GM18873 (cell line): ENCODE results near the gene ASIC1.

Experiments
- ATAC-seq: cut with Tn5 transposase; IDR thresholded peaks from one replicate; pipeline ENCODE4 v1.9.1; 2021; ENCODE audit warnings: mild to moderate bottlenecking, moderate library complexity, moderate number of reproducible peaks; ENCODE audit not compliant: unreplicated experiment, low FRiP score

ASIC1 gene

GRCh38 chr12:50039151-50039835 is 18.1 kb upstream of the ASIC1 start:
- ATAC-seq = no peak

- ATAC-seq = no peak
Observed at GRCh38 chr12:50040657-50041056, 16.7 kb upstream of the ASIC1 start.

DNA sequence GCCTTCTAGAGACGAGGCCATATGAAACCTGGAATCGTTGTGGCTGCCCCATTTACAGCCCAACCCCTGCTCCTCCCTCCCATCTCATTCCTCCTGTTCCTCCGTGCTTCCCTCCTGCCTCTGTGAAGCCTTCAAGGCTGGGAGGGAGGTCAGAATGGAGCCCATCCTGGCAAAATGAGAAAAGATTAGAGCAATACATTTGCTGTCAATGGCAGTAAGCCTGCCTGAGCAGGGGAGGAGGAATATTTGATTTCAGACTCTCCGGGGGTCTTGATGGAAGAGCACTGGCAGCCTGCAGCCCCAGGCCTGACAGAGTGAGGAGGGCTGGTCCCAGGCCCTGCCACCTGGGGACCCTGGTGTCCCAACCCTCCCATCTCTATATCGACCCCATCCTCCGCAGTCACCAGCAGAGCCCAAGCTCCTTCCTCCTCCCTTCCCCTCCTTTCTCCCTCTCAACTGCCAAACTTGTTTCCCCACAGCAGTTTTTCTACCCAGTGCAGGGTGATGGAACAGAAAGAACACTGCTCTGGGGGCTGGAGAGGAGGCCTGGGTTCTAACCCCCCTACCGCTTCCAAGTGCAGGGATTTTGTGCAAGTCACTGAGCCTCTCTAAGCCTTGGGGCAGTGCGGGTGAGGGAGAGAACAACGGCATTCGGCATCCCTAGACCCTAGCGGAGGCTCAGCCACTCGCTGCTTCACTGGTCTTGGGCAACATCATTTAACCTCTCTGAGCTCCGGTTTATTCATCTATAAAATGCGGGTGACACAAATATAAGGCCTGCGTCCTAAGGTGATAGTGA is 16.1 kb upstream of the ASIC1 start:
- no peak for ATAC-seq

DNA sequence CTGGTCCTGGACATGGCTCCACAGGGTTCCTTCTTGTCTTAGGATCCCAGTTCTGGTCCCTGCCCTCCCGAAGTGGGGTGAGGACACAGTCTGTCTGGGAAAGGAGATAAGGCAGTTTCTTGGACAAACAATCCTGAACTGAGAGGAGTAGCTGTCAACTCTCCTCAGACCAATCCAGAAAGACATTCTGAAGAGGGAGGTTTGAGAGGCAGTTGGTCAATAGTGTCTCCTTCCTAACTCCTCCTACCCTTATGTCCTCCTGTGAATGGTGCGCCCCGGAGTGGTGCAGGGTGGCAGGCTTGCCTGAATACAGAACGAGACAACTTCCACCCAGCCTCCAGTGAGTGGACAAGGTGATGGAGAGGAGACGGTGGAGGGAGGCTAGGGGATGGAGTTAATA is 15.4 kb upstream of the ASIC1 start:
- no peak for ATAC-seq

DNA sequence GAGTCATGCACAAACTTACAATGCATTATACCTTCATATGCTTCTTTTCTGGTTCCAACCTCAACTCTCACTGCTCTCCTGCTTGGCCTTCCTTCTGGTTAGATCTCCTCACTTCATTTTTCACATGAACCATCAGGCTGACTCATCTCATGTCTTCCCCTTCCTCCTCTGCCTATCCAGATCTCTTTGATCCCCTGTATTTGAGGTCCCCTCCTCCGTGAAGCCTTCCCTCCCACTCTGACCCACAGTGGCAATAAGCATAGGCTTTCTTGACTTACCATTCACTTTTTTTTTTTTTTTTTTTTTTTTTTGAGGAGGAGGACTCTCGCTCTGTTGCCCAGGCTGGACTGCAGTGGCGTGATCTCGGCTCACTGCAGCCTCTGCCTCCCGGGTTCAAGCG is 14.7 kb upstream of the ASIC1 start:
- ATAC-seq = no peak

DNA sequence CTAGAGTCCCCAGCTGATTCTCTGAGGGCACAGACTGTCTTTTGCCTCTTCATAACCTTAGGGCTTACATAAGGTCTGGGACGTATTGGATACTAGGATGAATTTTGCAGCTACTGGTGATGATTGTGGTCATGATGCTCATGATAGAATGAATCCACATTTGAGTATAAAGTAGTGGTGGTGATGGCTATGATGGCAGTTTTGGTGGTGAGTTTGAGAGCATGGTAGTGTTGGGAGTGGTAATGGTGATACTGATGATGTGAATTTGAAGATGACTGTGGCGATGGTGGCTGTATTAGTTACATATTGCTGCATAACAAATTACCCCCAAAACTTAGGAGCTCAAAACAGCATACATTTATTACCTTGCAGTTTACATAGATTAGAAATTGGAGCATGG is 14.1 kb upstream of the ASIC1 start:
- ATAC-seq = no peak

GRCh38 chr12:50043854-50044253 is 13.5 kb upstream of the ASIC1 start:
- ATAC-seq = no peak

- ATAC-seq = no peak
Observed at GRCh38 chr12:50047693-50048250, 9.6 kb upstream of the ASIC1 start.

DNA sequence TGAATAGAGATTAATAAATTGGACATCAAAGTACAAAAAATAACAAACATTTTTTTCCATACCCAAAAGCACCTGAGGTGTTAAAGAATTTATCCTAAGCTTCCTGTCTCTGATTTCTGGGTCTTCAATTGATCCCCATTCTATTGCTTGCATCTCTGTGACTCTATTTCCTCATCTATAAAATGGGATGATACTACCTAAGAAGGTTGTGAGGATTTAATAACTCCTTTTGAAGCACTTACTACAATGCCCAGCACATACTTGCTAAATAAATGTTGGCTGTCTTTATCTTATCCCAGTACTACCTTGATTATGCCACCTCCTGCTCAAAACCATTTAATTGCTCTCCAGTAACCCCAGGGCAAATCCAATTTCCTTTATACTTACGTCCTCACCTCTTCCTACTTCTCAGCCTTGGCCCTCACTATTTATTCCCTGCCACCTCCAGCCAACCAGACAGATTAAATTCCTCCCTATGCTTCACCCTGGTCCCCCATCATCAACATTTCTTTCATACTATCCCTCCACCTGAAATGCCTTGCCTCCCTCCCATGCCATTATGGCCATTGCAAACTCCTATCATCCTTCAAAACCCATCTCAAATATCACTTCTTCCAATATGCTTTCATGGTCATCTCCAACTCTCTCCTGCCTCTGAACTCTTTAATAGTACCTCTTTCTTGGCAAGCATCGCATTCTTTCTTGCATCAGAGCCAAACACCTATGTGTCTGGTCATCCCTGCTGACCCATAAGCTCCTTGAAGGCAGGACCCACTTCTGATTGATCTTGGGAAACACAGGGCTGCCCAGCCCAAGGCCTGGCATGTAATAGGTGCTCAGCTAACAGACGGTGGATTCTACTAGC is 7.9 kb upstream of the ASIC1 start:
- ATAC-seq = no peak

DNA sequence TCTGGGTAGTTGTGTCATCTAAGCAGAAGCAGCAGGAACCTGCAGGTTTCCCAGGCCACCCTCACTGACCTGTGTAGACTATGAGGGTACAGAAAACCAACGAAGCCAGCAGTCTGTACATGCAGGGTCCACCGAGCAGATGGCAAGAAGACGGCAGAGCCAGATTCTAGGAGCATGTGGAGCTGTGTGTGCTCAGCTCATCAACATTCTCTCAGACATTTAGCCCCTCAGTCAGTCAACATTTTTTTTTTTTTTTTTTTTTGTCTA is 7.3 kb upstream of the ASIC1 start:
- no peak for ATAC-seq

DNA sequence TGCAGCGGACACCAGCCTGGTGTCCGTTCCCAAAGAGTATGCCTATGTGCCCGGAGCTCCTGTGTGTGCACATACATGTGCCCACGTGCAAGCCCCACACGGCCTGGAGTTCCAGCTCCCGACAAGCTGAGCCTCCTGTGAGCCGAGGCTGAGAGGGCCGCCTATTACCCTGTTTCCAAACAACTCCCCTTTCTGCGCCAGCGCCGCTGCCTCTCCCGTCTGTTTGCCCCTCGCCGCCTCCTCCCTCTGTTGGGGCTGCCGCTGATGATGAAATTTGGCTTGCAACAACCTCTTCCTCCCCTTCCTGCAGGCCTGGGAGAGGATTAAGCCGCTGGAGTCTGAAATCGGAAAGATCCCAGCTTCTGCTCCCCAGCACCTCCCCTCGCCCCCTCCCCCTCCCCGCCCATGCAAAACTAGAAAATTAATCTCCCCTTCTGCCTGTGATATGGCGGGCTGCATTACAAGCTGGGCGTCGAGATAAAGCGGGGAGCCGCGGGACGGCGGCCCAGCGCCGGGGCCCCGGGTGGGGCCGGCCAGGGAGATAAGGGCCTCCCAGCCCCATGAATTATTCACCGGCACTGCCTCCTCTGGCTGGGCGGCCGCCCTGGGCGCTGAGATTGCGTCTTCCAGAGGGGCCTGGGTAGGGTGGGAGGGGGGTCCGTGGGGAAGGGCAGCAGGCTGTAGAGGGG is 6.8 kb upstream of the ASIC1 start:
- no peak for ATAC-seq

DNA sequence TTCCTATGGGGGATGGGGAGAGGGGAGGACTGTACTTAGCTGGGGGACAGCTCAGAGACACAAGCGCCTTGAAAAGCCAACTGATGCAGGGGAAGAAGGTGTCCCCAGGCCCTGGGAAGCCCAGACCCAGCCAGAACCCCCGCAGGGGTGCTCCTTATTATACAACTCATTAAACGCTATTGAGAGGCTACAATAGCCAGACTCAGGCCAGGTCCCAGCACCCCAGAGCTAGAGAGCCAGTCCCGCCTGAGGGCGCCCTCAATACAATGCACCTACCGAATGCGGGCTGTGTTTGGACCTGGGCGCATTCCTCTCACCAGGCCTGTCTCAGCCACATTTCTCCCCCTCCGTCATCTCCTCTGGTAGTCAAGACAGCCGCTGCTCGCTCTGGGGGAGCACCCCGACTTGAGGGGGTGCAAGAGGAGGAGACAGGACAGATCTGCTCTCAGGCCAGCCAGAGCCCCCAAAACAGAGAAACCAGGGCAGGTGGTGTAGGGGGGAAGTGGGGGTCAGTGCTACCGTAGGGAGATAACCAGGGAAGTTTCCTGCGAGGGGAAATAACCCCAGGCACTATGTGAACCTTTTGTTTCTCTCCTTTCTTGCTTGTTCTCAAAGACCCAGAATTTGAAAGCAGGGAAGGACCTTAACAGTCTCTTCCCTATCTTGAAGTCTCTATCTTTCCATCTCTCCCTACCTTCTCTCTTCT is 6.1 kb upstream of the ASIC1 start:
- ATAC-seq = no peak

GRCh38 chr12:50052544-50052943 is 4.9 kb upstream of the ASIC1 start:
- ATAC-seq = no peak

DNA sequence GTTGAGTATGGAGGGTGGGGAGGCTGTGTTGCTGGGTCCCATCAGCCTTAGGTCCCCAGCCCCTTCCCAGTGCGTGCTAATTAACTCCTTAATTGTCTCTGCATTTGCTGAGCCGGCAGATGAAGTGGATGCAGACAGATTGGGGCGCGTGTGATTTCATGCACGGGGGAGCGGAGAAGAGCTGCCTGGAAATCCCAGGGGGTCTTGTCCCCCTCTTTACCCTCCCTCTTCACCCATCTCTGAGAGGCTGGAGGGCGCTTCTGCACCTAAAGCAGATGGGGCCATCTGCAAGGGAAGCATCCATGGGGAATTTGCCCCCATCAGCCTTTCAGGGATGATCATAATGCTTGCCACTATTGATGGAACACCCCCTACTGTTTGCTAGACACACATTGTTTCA is 4.4 kb upstream of the ASIC1 start:
- no peak for ATAC-seq

GRCh38 chr12:50053583-50053982 is 3.8 kb upstream of the ASIC1 start:
- no peak for ATAC-seq

- ATAC-seq = no peak
Observed at GRCh38 chr12:50055831-50056638, 1.4 kb upstream of the ASIC1 start.

GRCh38 chr12:50056639-50056976 is 788 bp upstream of the ASIC1 start:
- no peak for ATAC-seq

DNA sequence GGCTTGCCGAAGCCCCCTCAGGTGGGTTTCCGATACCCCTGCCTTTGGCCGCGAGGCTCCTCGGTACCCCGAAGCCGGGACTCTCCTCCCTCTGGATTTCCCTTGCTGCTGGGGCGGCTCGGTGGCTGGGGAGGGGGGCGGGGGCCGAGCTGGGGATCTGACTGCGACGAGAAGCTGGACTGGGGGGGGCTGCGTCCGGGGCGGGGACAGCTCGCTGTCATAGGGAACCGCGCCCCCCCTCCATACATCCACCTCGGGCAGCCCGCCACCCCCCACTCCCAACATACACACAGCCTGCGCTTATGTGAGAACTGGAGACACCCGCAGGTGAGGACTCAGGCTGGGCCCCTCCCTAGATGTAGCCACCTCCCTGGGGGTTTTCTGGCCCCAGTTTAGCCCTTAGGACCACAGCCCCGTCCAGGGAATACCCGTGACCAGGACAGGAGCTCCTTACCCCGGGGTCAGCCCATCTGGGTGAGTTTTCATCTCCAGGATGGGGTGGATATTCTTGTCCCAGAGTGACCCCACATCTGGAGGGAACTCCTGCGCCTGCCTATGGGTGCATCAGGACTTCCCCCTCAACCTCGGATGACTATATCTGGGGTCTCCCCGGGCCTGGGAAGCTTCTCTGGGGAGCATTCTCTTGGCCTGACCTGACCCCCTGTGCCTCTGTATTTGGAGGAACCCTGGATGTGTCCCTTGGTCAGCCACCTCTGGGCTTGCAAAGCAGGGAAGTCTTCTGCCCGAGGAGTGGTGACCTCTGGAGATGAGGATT is 687 bp downstream of the ASIC1 start:
- ATAC-seq = no peak
